NCI-H510A (cell line): Measurements from ENCODE around the gene UTP15.

Experiments used
- DNase-seq: peaks from one replicate; lab custom pipeline; 2025; lab: John Stamatoyannopoulos, UW

Gene UTP15

DNA sequence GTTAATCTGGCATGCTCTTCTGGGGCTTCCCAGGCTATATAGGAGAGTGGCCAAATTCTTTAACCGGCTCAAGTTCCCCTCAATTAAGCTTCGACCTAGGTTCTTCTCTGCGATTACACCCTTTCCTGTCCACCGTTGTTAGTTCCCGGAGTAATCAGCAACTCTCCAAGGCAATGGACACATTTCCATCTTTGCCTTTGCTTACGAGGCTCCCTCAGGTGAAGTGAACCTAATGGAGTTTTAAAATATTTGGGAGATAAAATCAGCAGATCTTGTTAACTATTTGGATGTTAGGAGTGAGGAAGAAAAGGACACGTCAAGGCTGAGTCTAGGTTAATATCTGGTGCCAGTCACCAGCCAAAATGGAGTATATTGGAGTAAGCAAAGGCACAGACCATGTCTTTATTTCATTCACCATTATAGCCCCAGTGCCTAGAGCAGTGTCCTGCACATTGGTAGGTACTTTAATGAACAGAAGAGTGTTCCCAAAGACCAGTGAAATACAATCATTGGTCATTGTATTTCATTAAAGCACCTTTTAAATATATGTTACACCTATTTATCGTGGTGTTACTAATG is 515 bp downstream of the UTP15 start:
- no peak for DNase-seq

DNA sequence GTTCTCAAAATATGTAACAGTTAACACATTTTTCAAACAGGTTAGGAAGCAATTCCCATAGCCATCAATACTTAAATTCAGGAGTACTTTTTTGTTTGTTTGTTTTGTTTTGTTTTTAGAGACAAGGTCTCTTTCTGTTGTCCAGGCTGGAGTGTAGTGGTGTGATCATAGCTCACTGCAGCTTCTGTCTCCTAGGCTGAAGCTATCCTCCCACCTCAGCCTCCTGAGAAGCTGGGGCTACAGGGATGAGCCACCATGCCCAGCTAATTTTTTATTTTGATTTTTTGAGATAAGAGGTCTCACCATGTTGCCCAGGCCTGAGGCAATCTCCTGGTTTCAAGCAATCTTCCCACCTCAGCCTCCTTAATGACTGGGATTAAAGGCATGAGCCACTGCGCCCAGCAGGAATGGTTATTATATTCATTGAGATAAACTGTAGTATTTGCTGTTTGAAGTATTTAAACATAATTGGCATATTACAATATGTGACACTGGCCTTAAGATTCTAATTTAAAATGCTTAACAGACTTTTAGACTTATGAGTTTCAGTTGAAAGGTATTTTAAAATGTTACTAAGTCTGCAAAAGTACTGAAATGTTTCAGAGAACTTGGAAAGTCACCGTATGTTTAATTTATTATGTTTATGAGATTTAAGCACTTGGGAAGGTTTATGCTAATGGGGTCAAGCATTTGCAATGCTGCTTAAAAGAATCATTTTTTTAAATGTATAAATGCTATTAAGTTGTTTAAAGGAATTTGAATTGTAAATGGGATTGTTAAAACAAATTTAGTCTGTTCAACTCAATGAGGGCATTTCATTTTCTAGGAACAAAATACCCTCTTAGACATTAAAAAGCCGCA is 17.0 kb downstream of the UTP15 start:
- no peak for DNase-seq

DNA sequence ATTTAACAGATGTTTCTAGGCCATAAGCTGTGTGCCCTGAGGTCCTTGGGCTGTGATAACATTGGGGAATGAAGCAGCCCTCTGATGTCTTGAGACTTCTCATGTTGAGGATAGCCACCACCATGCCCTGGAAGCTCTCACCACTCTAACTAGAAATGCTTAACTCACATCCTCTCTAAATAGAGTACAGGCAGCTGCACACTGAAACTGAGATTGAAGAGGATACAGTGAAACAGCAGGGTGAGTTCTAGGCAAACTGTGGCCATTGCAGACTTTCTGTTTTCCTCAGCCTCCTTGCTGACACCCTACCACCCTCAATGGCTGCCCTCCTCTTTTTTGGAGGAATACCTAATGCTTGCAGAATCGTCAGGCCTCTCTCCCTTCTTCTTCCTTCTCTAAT is 22.4 kb downstream of the UTP15 start:
- no peak for DNase-seq

DNA sequence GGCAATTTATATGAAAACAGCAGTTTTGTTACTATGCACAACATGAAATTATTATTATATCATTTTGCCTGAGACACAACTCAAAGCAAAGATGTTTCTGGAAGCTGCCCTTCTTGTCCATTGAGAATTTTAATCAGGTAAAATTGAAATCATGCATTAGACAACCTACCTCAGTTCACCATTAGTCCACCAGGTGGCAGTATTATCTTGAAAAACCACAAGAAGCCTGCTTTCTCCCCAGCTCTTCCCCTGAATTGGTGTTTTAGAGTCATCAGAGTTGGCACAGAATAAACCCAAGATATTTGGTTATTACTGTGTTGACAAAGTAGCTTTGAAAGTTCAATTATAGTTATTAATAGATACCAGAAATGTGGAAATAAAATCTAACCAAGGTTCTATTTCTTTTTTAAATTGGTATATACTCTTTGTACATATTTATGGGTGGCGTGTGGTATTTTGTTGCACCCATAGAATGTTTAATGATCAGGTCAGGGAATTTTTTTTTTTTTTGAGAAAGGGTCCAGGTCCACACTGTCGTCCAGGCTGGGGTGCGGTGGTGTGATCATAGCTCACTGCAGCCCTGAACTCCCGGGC is 25.7 kb downstream of the UTP15 start:
- peak; percentile 7 for DNase-seq

DNA sequence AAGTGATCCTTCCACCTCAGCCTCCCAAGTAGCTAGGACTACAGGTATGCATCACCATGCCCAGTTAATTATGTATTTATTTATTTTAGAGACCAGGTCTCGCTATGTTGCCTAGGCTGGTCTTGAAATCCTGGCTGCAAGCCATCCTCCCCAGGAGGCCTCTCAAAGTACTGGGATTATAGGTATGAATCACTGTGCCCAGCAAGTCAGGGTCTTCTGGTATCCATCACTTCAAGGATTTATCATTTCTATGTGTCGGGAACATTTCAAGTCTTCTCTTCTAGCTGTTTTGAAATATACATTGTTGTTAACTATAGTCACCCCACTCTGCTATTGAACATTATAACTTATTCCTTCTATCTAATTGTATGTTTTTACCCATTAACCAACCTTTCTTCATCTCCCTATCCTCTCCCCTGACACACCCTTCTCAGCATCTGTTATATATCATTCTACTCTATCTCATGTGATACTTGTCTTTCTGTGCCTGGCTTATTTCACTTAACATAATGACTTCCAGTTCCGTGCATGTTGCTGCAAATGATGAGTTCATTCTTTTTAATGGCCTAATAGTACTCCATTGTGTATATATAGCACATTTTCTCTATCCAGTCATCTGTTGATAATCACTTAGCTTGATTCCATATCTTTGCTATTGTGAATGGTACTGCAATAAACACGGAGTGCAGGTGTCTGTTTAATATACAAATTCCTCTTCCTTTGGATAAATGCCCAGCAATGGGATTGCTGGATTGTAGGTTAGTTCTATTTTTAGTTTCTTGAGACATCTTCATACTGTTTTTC is 26.4 kb downstream of the UTP15 start:
- DNase-seq = no peak

DNA sequence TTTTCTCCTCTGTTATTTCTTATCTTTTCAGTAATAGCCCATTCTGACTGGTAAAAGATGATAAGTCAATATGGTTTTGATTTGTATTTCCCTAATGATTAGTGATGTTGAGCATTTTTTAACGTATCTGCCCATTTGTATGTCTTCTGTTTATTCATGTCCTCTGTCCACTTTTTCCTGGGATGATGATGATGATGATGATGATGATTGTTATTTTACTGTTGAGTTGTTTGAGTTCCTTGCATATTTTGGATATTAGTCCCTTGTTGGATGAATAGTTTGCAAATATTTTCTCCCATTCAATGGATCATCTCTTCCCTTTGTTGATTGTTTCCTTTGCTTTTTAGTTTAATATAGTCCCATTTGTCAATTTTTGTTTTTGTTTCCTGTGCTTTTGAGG is 27.0 kb downstream of the UTP15 start:
- no peak for DNase-seq

DNA sequence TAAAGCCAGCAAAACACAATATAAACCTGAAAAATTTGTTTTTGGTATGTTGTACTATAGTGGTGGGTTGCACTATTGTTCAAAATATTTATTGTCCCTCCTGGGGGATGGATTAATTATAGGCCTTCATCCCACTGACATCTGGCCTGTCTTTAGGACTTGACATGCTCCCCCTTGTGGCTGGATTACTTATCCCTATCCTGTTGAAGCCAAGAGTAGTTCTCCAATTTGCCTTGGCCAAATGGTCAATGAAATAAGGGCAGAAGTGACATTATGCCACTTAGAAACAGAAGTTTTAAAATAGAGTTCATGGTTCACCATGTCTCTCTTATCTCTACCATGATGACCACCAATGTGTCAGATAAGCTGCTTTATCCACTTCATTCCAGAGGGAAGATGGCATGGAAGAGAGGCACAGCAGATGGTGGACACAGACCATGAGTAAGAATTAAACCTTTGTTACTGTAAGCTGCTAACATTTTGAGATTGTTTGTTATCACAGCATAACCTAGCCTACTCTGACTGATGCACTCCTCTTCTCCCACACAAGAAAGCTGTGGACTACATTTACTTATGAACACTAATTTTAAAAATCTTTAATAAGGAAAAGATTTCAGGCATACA is 31.3 kb downstream of the UTP15 start:
- peak; percentile 13 for DNase-seq

DNA sequence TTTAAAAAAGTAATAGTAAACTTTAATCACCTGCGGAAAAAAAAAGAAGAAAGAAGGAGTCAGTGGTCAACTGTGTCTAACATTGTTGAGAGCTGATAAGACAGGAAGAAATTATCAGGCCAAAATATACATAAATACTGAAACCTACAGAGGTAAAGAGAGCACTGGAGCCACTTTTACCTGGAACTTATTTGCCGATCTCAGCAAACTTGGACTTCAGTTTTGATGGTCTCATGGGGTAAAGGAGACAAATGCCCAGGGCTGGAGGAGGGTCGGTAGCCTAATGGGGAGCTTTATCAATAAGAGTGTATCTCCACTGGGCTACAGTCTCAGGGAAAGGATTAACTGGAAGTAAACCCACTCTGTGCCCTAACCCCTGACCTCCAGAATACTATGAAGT is 33.8 kb downstream of the UTP15 start:
- DNase-seq = no peak

DNA sequence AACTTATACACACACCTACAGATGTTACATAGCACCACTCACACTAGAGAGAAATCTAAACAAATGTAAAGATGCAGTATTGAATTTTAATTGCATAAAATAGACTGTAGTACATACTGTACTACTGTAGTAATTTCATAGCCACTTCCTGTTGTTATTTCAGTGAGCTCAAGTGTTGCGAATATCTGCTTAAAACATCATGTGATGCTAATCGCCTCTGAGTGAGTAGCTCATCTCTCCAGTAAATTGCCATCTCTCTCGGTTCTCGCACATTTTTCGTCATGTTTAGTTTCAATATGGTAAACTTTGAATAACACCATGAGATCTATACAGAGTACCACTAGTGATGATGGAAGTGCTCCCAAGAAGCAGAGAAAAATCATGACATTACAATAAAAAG is 38.5 kb downstream of the UTP15 start:
- no peak for DNase-seq

DNA sequence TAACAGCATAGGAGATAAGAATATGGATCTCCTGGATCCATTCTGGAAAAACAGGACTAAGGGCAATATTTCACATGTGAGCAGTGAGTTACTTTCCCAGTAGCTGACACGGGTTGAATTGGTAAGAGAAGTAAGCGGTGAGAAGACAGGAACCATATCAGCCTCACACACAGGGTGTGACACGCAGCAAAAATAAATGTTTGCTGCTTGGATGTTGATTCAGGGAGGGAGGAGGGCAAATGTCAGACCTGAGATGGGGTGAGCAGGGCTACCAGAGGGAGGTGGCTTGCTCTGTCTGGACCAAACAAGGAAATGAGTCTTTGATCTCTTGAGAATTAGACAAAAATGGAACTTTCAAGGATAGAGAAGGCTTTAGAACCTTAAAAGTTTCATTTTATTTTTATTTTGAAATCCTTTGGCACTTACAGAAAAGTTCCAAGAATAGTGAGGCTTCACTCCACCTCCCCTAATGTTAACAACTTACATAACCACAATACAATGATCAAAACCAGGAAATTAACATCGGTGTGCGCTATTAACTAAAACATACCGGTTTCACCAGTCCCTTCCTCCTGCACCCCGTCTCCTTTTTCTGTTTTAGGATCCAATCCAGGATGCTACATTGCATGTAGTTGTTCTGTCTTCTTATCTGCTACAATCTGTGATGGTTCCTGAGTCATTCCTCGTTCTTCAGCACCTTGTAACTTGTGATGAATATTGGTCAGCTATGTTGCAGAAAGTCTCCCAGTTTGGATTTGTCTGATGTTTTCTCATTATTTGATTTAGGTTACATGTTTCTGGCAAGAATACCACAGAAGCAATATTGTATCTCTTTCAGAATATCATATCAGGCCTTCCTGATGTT is 39.9 kb downstream of the UTP15 start:
- DNase-seq = no peak

DNA sequence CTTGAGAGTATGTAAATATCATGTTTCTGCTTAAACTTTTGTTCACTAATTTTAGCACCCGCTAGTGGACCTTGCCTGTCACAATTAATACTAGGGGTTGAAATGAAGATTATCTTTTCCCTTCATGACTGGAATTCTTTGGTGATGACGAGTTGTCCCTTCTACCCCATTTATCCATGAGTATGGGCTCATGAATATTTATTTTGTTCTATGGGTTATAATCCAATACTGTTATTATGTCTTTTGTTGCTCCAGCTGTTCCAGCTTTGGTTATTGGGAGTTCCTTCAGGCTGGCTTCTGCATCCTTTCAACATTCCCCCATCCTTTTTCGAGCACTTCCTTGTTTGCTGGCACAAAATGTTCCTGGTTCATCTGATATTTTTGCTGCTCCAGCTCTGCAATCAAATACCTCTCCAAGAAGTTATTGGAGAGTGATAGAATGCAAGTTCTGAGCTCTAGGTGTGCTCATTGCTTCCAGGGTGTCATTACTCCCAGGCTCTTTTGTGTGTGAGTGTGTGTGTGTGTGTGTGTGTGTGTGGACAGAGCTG is 40.7 kb downstream of the UTP15 start:
- no peak for DNase-seq

DNA sequence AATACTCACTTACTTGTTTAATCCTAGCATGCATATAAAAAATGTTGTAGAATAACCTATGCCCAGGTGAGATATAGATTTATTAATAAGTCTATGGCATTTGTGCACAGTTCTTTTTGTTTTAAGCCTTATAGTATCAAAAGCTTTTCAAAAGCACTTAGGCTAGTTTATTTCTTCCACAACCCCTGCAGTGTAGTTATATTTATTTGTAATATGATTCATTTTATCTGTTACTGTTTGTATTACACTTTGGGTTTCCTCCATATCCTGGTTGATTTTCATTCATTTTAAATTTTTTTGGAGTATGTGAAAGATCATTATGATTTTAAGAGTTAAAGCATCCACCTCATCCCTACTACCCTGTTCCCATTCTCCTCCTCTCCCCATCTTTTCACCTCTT is 41.7 kb downstream of the UTP15 start:
- no peak for DNase-seq

DNA sequence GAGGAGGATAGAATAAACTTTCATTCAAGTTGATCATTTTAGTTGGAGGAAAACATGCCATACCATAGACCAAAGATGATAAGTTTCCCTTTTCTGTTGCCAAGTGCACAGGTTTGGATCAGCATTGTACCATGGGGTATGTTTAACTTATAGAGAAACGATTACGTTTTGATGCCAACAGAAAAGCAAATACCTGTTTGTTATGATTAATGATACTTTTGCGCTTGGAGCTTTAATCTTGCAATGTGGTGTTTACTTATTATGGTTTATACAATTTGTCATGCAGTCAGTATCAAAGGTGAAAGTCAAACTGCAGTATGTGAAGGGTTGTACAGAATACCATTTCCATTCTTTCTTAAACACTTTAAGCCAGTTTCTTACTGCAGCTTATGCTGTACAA is 47.3 kb downstream of the UTP15 start:
- DNase-seq = no peak

DNA sequence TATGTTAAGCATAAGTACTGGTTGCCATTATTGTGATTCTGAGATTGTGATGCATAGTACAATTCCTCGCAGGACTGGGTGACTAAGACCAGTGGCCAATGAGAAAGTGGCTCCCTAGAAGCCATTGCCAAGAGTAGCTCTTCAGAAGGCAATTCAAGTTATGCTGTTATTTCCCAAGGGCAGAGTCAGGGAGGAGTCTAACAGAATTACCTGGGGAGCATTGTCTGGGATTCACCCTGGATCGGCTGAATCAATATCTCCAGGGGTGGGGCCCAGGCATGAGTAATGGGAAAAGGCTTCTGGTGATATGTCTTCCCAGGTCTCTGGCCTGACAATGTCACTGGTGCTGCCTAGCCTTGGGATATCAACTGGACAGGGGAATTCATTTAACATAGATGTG is 49.5 kb downstream of the UTP15 start:
- no peak for DNase-seq

DNA sequence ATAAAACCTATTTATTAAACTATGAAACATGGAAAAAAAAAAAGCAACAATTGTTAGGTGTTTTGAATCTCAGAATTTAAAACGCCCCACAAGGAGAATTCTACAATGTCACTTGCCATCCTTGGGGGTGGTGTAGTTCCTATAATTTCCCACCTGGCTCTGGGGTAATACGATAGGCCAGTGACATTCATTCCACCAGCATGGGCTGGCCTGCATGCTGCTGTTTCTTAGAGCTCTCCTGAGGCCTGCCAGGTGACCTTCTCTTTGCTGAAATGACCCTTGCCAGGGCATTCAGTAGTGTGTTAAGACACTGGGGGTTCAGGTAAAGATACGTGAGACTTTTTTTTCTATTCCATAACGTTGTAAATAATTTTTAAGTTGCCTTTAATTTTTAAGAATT is 50.4 kb downstream of the UTP15 start:
- DNase-seq = no peak

DNA sequence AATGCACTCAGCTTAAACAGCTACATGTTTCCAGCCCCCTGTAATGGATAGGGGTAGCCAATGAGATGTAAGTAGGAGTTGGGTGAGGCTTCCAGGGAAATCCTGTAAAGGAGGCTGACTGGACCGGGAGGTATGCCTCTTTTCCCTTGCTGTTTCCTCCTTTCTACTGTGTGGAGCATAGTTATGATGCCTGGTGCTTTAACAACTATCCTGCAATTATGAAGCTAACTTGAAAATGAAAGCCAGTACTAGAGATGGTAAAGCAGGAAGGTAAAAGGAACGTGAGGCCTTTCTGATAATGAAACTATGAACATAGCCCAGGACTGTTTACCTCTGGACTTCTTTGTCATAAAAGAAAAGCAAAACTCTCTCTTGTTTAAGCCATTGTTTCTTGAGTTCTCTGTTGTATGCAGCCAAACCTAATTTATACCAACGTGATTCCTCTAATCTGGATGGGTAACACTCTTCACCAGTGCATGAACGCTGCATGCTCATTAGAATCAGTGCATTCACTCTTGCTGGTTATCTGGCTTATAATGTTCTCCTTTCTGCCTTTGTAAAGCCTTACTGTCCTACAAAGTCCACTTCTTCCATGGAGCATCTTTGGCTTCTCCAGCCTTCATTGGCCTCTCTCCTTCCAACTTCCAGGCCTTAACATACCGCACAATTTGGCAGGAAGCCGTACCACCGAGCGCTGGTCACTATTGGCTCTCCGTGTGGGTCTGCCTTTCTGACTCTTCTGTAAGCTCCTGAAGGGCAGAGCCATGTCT is 52.2 kb downstream of the UTP15 start:
- no peak for DNase-seq

DNA sequence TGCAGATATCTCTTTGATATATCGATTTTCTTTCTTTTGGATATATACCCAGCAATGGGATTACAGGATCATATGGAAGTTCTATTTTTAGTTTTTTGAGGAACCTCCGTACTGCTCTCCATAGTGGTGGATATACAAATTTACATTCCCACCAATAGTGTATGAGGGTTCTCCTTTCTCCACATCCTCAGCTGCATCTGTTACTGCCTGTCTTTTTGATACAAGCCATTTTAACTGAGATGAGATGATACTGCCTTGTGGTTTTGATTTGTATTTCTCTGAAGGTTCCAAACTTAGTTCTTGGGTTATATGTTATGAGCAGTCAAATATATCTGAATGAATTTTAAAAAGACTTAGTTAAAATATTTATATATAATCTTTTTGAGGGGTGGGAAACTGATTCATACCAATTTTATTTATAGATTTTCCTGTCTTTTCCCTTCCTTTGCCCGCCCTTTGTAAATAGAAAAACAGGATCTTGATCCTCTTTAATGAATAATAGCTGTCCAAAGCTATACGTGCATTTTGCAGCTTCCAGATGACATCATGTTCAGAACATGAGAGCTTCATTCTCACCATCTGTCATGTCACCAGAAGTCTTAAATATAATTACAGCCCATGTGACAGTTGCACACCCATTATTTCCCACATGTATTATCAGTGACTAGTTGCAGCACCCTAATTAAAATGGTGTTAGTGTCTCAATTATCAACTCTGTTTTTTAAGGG is 54.2 kb downstream of the UTP15 start:
- DNase-seq = no peak

DNA sequence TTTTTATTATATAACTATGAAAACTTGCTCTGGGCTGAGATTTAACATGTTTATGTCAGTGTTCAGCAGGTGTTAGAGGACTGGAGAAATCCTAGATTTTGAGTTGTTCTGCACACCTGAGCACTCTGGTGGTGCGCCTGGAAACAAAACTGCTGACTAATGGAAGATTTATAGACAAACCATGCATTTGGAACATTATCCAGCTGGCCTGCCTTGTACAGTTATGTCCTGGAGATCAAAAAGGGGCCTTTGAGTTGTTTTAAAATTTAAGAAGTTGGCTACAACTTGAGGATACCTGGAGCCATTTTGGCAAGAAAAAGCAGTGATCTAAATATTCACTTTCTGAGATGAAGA is 54.8 kb downstream of the UTP15 start:
- no peak for DNase-seq

DNA sequence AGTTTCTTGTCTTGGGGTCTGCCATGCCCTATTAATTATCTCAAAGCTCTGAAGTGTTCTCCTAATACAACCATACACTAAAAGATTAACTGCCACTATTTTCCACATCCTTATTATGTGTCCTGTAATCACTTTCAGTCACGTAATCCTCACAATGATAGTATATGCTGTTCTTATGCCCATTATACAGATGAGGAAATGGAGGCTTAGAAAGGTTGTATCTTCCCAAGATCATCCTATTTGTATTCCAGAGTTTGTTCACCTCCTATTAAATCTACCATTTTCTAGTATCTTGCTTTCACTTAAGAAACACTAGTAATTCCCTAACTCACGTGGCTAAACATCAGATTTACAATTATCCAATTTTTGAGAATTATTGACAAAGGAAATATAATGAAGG is 57.5 kb downstream of the UTP15 start:
- DNase-seq = no peak
